PC-9 (cell line): ENCODE data around the gene ADRA2B. TPM values are rescaled to one million over a fixed set of nuclear protein-coding genes. Genes with fewer than 3 reads are reported as not detected.

ENCODE experiments used
- BruUV-seq: library from RNA; stranded (reverse); fragments of 400-500 nt; replicated peaks from 2 replicates; lab custom pipeline; 2021; lab: Mats Ljungman, UMichigan
- CTCF ChIA-PET: fragments of 300-600 bp; sonication (Branson Sonifier 250); formaldehyde crosslinking; loops from one replicate; lab custom pipeline; 2022; ENCODE audit warnings: antibody characterized with exemption; lab: Charles Lee
- POLR2A ChIA-PET: fragments of 300-600 bp; sonication (Branson Sonifier 250); formaldehyde crosslinking; loops from one replicate; lab custom pipeline; 2022; ENCODE audit warnings: antibody characterized with exemption; ENCODE audit not compliant: unreplicated experiment; lab: Charles Lee
- DNase-seq, 2 experiments: peaks; one replicate each; pipeline versions ENCODE4 v3.0.0 to v3.0.0-alpha.2; 2015 to 2022; ENCODE audit warnings: mixed read lengths in 1 of 2
- H2AFZ ChIP-seq: fragments of 200-600 bp; sonication (generic); 2 replicates; pipeline ENCODE4 v1.8.1; 2017; ENCODE audit warnings: antibody characterized with exemption
- H3F3A ChIP-seq: fragments of 200-600 bp; sonication (generic); 2 replicates; pipeline ENCODE4 v1.8.1; 2017; ENCODE audit warnings: antibody characterized with exemption, mild to moderate bottlenecking, low read depth; ENCODE audit not compliant: insufficient read depth
- H3K27ac ChIP-seq: fragments of 200-600 bp; sonication (generic); 2 replicates; pipeline ENCODE4 v1.6.1; 2016; ENCODE audit warnings: mixed run types
- H3K27me3 ChIP-seq: fragments of 200-600 bp; sonication (generic); 2 replicates; pipeline ENCODE4 v1.6.1; 2016; ENCODE audit warnings: low read depth, mixed run types; ENCODE audit not compliant: insufficient read depth
- H3K36me3 ChIP-seq: fragments of 200-600 bp; sonication (generic); 2 replicates; pipeline ENCODE4 v1.6.1; 2016; ENCODE audit warnings: low read depth, mixed run types
- H3K4me1 ChIP-seq: fragments of 200-600 bp; sonication (generic); replicated peaks from 2 replicates; pipeline ENCODE4 v1.6.1; 2016; ENCODE audit warnings: mixed run types; ENCODE audit not compliant: insufficient read depth
- H3K4me2 ChIP-seq: fragments of 200-600 bp; sonication (generic); 2 replicates; pipeline ENCODE4 v1.6.1; 2017; ENCODE audit warnings: mixed run types
- H3K4me3 ChIP-seq: fragments of 200-600 bp; sonication (generic); 2 replicates; pipeline ENCODE4 v1.6.1; 2016; ENCODE audit warnings: mixed run types
- H3K79me2 ChIP-seq: fragments of 200-600 bp; sonication (generic); 2 replicates; pipeline ENCODE4 v1.6.1; 2017; ENCODE audit warnings: low read depth, mixed run types
- H3K9me2 ChIP-seq: fragments of 200-600 bp; sonication (generic); 2 replicates; pipeline ENCODE4 v1.8.1; 2017; ENCODE audit warnings: mild to moderate bottlenecking; ENCODE audit not compliant: insufficient read depth
- H3K9me3 ChIP-seq: fragments of 200-600 bp; sonication (generic); 2 replicates; pipeline ENCODE4 v1.8.1; 2016; ENCODE audit warnings: low read depth; ENCODE audit not compliant: insufficient read depth
- H4K20me1 ChIP-seq: fragments of 200-600 bp; sonication (generic); 2 replicates; pipeline ENCODE4 v1.8.1; 2017; ENCODE audit not compliant: insufficient read depth
- EZH2 ChIP-seq: fragments of 200-600 bp; sonication (generic); IDR thresholded peaks from 2 replicates; pipeline ENCODE4 v1.8.0; 2017; ENCODE audit warnings: antibody characterized with exemption, low read depth
- intact Hi-C: fragments of 100-400 bp; cut with micrococcal nuclease; formaldehyde crosslinking; loops from one replicate; pipeline ENCODE4 v1.10.0; 2022; ENCODE audit not compliant: unreplicated experiment
- total RNA-seq: library from RNA; stranded (reverse); gene quantifications from 2 replicates; pipeline ENCODE4 v1.2.3, GENCODE V29; 2021
- TF ChIP-seq, protein P1 (sequence below): fragments of 200-600 bp; sonication (generic); conservative IDR thresholded peaks from 2 replicates; pipeline ENCODE4 v1.6.1; 2017; ENCODE audit warnings: mixed run types, antibody characterized with exemption, mild to moderate bottlenecking, moderate library complexity

The ADRA2B gene
- total RNA-seq, 1 experiment from 2014 or later: 0.26 TPM

- Histone ChIP-seq H3K9me2 (no peaks in the 10 kb centered on the region), H4K20me1 (no peaks in the 10 kb centered on the region), H3K27ac (no peak overlapping the region), H3K36me3 (no peaks in the 10 kb centered on the region), H3K9me3 (no peaks in the 10 kb centered on the region), H3K4me2 (no peak overlapping the region), H3K4me3 (no peak overlapping the region), H2AFZ (no peak overlapping the region), H3K27me3 (peaks cover 5% of the 10 kb centered on the region; the same call in 1 of the 2 replicates), H3F3A (no peaks in the 10 kb centered on the region; the same call in 1 of the 2 replicates), H3K4me1 (peaks cover 5% of the 10 kb centered on the region), H3K79me2 (no peaks in the 10 kb centered on the region)
- intact Hi-C loops: no loop called here
- CTCF ChIA-PET: no interaction called here
- no peak for DNase-seq
- POLR2A ChIA-PET: interaction anchor here (0.6 kb wide), 1 partner anchor 671 kb away, joined by 5 read pairs; no protein-coding TSS in a partner anchor
- TF ChIP-seq EZH2: no peak
- TF ChIP-seq, protein P1, sequence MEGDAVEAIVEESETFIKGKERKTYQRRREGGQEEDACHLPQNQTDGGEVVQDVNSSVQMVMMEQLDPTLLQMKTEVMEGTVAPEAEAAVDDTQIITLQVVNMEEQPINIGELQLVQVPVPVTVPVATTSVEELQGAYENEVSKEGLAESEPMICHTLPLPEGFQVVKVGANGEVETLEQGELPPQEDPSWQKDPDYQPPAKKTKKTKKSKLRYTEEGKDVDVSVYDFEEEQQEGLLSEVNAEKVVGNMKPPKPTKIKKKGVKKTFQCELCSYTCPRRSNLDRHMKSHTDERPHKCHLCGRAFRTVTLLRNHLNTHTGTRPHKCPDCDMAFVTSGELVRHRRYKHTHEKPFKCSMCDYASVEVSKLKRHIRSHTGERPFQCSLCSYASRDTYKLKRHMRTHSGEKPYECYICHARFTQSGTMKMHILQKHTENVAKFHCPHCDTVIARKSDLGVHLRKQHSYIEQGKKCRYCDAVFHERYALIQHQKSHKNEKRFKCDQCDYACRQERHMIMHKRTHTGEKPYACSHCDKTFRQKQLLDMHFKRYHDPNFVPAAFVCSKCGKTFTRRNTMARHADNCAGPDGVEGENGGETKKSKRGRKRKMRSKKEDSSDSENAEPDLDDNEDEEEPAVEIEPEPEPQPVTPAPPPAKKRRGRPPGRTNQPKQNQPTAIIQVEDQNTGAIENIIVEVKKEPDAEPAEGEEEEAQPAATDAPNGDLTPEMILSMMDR: no peak
- no TSS peak for BruUV-seq
Observed at GRCh38 chr2:96090196-96090926, 26.0 kb downstream of the ADRA2B start.

DNA sequence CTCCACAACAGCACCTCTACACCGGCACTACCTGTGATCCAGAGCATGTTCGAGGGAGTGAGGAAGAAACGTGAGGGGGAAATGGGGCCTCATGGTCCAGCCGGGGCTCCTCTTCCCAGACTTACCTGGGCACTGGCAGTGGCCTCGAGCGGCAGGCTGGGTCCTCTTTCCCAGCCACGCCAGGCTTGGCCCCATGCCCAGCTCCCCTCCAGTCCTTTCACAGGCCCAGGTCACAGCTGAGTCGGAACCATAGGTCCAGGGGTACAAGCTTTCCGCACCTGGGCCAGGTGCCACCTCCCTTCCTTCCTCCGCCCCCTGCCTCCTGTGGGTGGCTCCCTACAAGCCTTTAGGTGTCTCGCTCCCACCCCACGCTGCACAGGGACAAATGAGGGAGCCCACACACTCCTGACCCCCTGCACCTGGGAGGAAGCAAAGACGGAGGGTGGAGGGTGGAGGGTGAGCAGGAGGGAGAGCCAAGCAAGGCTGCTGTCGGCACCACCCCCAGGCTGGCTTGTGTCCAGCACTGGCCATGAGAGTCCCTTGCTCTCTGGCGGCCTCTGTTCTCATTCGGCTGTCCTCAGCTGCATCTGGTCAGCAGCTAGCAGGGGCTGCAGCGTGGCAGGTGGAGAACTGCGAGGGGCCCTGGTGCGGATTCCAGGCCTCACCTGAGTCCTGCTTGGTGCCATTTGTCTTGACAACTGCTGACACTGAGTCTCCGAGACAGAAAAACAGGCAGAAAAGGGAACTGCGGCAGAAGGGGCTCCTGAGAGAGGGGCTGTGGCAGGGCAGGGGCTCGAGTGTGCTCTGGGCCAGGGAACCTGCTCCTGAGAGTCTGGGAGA lies 26.8 kb downstream of the ADRA2B start:
- POLR2A ChIA-PET: interaction anchor here (0.6 kb wide), 1 partner anchor 672 kb away, joined by 5 read pairs; no protein-coding TSS in a partner anchor
- no peaks in the 10 kb centered on the region for H3K9me2 ChIP-seq
- no peaks in the 10 kb centered on the region for H3K4me1 ChIP-seq
- BruUV-seq: no TSS peak
- no peaks in the 10 kb centered on the region for H3K79me2 ChIP-seq
- no peak overlapping the region for H2AFZ ChIP-seq
- CTCF ChIA-PET: no interaction called here
- H3K4me2 ChIP-seq: no peak overlapping the region
- no peak overlapping the region for H3K4me3 ChIP-seq
- TF ChIP-seq EZH2: no peak
- TF ChIP-seq, protein P1: no peak
- no peaks in the 10 kb centered on the region for H3K9me3 ChIP-seq
- intact Hi-C loops: no loop called here
- H3K36me3 ChIP-seq: no peaks in the 10 kb centered on the region
- no peaks in the 10 kb centered on the region for H4K20me1 ChIP-seq
- H3F3A ChIP-seq: no peaks in the 10 kb centered on the region; the same call in 1 of the 2 replicates
- H3K27me3 ChIP-seq: peaks cover 5% of the 10 kb centered on the region; the same call in 1 of the 2 replicates
- no peak overlapping the region for H3K27ac ChIP-seq
- DNase-seq: no peak
